Fibroblast of skin of abdomen (primary cell): ENCODE data around the gene HLA-DQA2.
"Not testable (repeated sequence)": the region's sequence is repeated elsewhere in the genome, so short reads cannot be mapped to it uniquely, and the experiment has no call there.

Source experiments
- DNase-seq: peaks from one replicate; pipeline ENCODE4 v3.0.0-alpha.2; 2013

The HLA-DQA2 gene

GRCh38 chr6:32782923-32783322, 41.7 kb downstream of the HLA-DQA2 start:
- DNase-seq, result not testable (repeated sequence)

DNA sequence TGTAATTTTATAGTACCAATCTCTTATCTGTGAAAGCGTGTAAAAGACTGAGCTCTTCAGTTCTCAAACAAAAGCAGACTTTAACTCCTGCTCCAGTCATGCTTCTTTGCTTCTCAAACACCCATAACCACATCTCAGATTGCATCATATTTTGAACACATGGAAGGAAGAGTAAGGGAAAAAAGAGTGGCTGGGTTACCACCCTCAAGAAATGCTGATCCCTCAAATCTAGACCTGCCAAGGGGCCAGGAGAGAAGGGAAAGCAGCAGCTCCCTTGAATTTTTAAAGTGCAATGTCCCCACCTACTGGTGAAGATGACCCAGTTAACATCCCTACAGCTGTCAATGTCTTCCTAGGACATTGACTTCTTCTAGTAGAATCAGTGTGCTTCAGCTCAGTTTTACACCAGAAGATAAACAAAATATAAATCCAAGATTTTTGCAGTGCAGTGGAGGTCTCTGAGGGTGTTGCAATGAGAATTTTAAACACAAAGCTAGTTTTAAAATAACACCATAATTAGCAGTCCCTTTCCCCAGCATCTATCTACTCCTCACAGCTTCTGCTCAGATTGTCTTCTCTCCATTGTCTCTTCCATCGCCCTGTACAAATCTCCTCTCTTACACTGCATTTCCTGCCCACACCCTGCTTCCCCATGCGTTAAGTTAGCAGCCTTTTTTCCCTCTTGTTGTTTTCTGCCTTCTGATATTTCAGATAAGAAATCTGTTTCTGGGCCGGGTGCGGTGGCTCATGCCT, 44.8 kb downstream of the HLA-DQA2 start:
- peak; percentile 64 for DNase-seq

GRCh38 chr6:32790306-32790705, 49.1 kb downstream of the HLA-DQA2 start:
- DNase-seq, result no peak

GRCh38 chr6:32792901-32793435, 51.8 kb downstream of the HLA-DQA2 start:
- DNase-seq, result no peak

GRCh38 chr6:32794510-32794909, 53.3 kb downstream of the HLA-DQA2 start:
- DNase-seq, result no peak
